Measurements from ENCODE around the gene CATSPERD.

- TF ChIP-seq EZH2 (IDR thresholded peaks at IDR 0.05) (no peak), CTCF (IDR thresholded peaks at IDR 0.05) (no peak), EZH2phosphoT487 (IDR thresholded peaks at IDR 0.05) (no peak)
Observed at GRCh38 chr19:5827891-5828660, 107.6 kb downstream of the CATSPERD start.
